Smooth muscle cell (in vitro differentiated cells): Measurements from ENCODE around the gene CHCHD2. TPM values are rescaled to one million over a fixed set of nuclear protein-coding genes. Genes with fewer than 3 reads are reported as not detected.
"Not testable (repeated sequence)": the region's sequence is repeated elsewhere in the genome, so short reads cannot be mapped to it uniquely, and the experiment has no call there.

Experiments used
- DNase-seq: peaks from one replicate; lab custom pipeline; 2025; ENCODE audit not compliant: unreplicated experiment; lab: John Stamatoyannopoulos, UW
- H2AFZ ChIP-seq: fragments of 200-600 bp; sonication (generic); 2 replicates; pipeline ENCODE4 v1.6.0; 2016; ENCODE audit warnings: antibody characterized with exemption, low read depth, mild to moderate bottlenecking
- H3F3A ChIP-seq: fragments of 200-600 bp; sonication (generic); 2 replicates; pipeline ENCODE4 v1.6.0; 2017; ENCODE audit warnings: antibody characterized with exemption, low read depth
- H3K27ac ChIP-seq: fragments of 200-600 bp; sonication (generic); 2 replicates; pipeline ENCODE4 v1.5.1; 2016; ENCODE audit warnings: low read depth, mild to moderate bottlenecking
- H3K27me3 ChIP-seq: fragments of 200-600 bp; sonication (generic); 2 replicates; pipeline ENCODE4 v1.6.1; 2016; ENCODE audit warnings: low read depth, mild to moderate bottlenecking
- H3K36me3 ChIP-seq: fragments of 200-600 bp; sonication (generic); 2 replicates; pipeline ENCODE4 v1.5.1; 2016; ENCODE audit warnings: low read depth
- H3K4me1 ChIP-seq: fragments of 200-600 bp; sonication (generic); 2 replicates; pipeline ENCODE4 v1.5.1; 2016; ENCODE audit warnings: low read depth
- H3K4me2 ChIP-seq: fragments of 200-600 bp; sonication (generic); 2 replicates; pipeline ENCODE4 v1.6.0; 2016; ENCODE audit warnings: mild to moderate bottlenecking
- H3K4me3 ChIP-seq: fragments of 200-600 bp; sonication (generic); 2 replicates; pipeline ENCODE4 v1.5.1; 2016; ENCODE audit warnings: mild to moderate bottlenecking
- H3K79me2 ChIP-seq: fragments of 200-600 bp; sonication (generic); 2 replicates; pipeline ENCODE4 v1.6.0; 2016; ENCODE audit warnings: low read depth, mild to moderate bottlenecking
- H3K9ac ChIP-seq: fragments of 200-600 bp; sonication (generic); 2 replicates; pipeline ENCODE4 v1.6.0; 2016; ENCODE audit warnings: low read depth
- H3K9me3 ChIP-seq: fragments of 200-600 bp; sonication (generic); replicated peaks from 2 replicates; pipeline ENCODE4 v1.5.1; 2016; ENCODE audit warnings: low read depth
- H4K20me1 ChIP-seq: fragments of 200-600 bp; sonication (generic); 2 replicates; pipeline ENCODE4 v1.6.0; 2016; ENCODE audit warnings: low read depth
- WGBS: methylation state at CpG from one replicate; pipeline ENCODE4 v1.1.7; 2016; ENCODE audit warnings: low lambda C conversion rate; 5-methylcytosine and 5-hydroxymethylcytosine counted together
- polyA plus RNA-seq: library from polyadenylated mRNA; unstranded; fragments of >200 nt; fragmentation: Nextera tagmentation; extraction: Ambion mirVana; gene quantifications from 2 replicates; pipeline ENCODE4 v1.2.1, GENCODE V29; 2016
- total RNA-seq: library from RNA; depleted of rRNA; stranded (reverse); fragments of >200 nt; gene quantifications from 2 replicates; pipeline ENCODE4 v1.2.3, GENCODE V29; 2014
- TF ChIP-seq, protein P1 (sequence below): fragments of 200-600 bp; sonication (generic); IDR thresholded peaks from 2 replicates; pipeline ENCODE4 v1.5.1; 2017; ENCODE audit warnings: borderline replicate concordance, mild to moderate bottlenecking, antibody characterized with exemption; ENCODE audit not compliant: insufficient read depth, poor library complexity, severe bottlenecking

Gene CHCHD2
- total and polyA plus RNA-seq, 2 experiments from 2014 or later: 142 to 146 TPM

- no peak for DNase-seq
- H3K4me3 ChIP-seq: no peak overlapping the region
- H3K4me1 ChIP-seq: no peaks in the 10 kb centered on the region
- TF ChIP-seq, protein P1, sequence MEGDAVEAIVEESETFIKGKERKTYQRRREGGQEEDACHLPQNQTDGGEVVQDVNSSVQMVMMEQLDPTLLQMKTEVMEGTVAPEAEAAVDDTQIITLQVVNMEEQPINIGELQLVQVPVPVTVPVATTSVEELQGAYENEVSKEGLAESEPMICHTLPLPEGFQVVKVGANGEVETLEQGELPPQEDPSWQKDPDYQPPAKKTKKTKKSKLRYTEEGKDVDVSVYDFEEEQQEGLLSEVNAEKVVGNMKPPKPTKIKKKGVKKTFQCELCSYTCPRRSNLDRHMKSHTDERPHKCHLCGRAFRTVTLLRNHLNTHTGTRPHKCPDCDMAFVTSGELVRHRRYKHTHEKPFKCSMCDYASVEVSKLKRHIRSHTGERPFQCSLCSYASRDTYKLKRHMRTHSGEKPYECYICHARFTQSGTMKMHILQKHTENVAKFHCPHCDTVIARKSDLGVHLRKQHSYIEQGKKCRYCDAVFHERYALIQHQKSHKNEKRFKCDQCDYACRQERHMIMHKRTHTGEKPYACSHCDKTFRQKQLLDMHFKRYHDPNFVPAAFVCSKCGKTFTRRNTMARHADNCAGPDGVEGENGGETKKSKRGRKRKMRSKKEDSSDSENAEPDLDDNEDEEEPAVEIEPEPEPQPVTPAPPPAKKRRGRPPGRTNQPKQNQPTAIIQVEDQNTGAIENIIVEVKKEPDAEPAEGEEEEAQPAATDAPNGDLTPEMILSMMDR: no peak
- no peak overlapping the region for H2AFZ ChIP-seq
- 86% methylated on average over 1 of the region's 1 CpG for WGBS
- H4K20me1 ChIP-seq: no peaks in the 10 kb centered on the region
- no peaks in the 10 kb centered on the region for H3K36me3 ChIP-seq
- no peaks in the 10 kb centered on the region for H3K9me3 ChIP-seq
- H3K9ac ChIP-seq: no peak overlapping the region
- no peaks in the 10 kb centered on the region for H3K27me3 ChIP-seq
- no peak overlapping the region for H3K27ac ChIP-seq
- H3K79me2 ChIP-seq: peaks cover 6% of the 10 kb centered on the region
- no peaks in the 10 kb centered on the region for H3F3A ChIP-seq
- no peak overlapping the region for H3K4me2 ChIP-seq
Observed at GRCh38 chr7:56110611-56111010, 4.3 kb upstream of the CHCHD2 start.

DNA sequence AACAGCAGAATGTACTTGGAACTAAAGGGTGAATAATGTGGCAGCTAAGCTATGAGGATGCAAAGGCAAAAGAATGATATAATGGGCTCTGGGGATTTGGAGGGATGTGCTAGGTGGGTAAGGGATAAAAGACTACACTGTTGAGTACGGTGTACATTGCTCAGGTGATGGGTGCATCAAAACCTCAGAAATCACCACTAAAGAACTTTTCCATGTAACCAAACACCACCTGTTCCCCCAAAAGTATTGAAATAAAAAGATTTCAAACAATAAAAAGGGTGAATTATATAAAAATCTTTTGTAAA, 1.6 kb upstream of the CHCHD2 start:
- TF ChIP-seq, protein P1: no peak
- peaks cover 12% of the 10 kb centered on the region for H3K79me2 ChIP-seq
- no peaks in the 10 kb centered on the region for H3F3A ChIP-seq
- H3K27ac ChIP-seq: no peak overlapping the region
- H4K20me1 ChIP-seq: no peaks in the 10 kb centered on the region
- no peak overlapping the region for H3K9ac ChIP-seq
- DNase-seq: no peak
- H3K36me3 ChIP-seq: no peaks in the 10 kb centered on the region
- H3K4me3 ChIP-seq: no peak overlapping the region
- no peaks in the 10 kb centered on the region for H3K9me3 ChIP-seq
- no peak overlapping the region for H3K4me2 ChIP-seq
- no peaks in the 10 kb centered on the region for H3K27me3 ChIP-seq
- H2AFZ ChIP-seq: no peak overlapping the region
- no peaks in the 10 kb centered on the region for H3K4me1 ChIP-seq
- 89% methylated on average over 1 of the region's 1 CpG for WGBS

- Histone ChIP-seq H3K4me2 (peak overlapping the region; percentile 81), H3K4me3 (peak overlapping the region; percentile 62), H2AFZ (no peak overlapping the region), H3K27me3 (no peaks in the 10 kb centered on the region), H3K27ac (peak overlapping the region; percentile 76), H3K9ac (peak overlapping the region; percentile 85), H3K9me3 (no peaks in the 10 kb centered on the region), H3K4me1 (no peaks in the 10 kb centered on the region), H4K20me1 (no peaks in the 10 kb centered on the region), H3F3A (no peaks in the 10 kb centered on the region), H3K36me3 (no peaks in the 10 kb centered on the region), H3K79me2 (peaks cover 12% of the 10 kb centered on the region)
- TF ChIP-seq, protein P1: no peak
- 74% methylated on average over 6 of the region's 6 CpGs for WGBS
- DNase-seq: no peak
Observed at GRCh38 chr7:56105508-56105907, 768 bp downstream of the CHCHD2 start.

- H2AFZ ChIP-seq, H3F3A ChIP-seq, H4K20me1 ChIP-seq, H3K4me1 ChIP-seq, H3K36me3 ChIP-seq, H3K9ac ChIP-seq, H3K9me3 ChIP-seq, H3K4me3 ChIP-seq, H3K27me3 ChIP-seq, H3K27ac ChIP-seq, DNase-seq, H3K4me2 ChIP-seq: not testable (repeated sequence)
- 92% methylated on average over 9 of the region's 9 CpGs for WGBS
- H3K79me2 ChIP-seq: peaks cover 12% of the 10 kb centered on the region
Observed at GRCh38 chr7:56104138-56104537, 2.1 kb downstream of the CHCHD2 start.
